ENCODE data around the gene KLHDC7A. TPM values are rescaled to one million over a fixed set of nuclear protein-coding genes. Genes with fewer than 3 reads are reported as not detected.

KLHDC7A gene
- total and polyA plus RNA-seq, 4 donors: 1.0 to 4.9 (median 1.6) TPM

DNA sequence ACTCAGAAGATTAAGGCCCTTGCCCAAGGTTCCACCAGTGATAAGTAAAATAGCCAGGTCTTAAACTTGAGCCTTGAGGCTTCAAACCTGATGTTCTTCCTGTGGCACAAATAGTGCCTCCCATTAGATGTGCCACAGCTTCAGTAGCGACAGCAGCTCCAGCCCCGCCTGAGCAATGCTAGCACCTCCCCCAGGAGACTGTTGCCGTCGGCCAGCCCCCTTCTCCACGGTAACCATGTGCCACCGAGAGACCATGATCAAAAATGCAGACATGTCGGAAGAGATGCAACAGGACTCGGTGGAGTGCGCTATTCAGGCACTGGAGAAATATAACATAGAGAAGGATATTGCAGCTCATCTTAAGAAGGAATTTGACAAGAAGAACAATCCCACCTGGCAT lies 32.2 kb downstream of the KLHDC7A start:
- 66 to 68% methylated on average over 9 of the region's 9 CpGs for WGBS, 2 donors
- no peak for ATAC-seq (ENCODE audit: insufficient read depth, low FRiP score)
- TF ChIP-seq, protein P1, sequence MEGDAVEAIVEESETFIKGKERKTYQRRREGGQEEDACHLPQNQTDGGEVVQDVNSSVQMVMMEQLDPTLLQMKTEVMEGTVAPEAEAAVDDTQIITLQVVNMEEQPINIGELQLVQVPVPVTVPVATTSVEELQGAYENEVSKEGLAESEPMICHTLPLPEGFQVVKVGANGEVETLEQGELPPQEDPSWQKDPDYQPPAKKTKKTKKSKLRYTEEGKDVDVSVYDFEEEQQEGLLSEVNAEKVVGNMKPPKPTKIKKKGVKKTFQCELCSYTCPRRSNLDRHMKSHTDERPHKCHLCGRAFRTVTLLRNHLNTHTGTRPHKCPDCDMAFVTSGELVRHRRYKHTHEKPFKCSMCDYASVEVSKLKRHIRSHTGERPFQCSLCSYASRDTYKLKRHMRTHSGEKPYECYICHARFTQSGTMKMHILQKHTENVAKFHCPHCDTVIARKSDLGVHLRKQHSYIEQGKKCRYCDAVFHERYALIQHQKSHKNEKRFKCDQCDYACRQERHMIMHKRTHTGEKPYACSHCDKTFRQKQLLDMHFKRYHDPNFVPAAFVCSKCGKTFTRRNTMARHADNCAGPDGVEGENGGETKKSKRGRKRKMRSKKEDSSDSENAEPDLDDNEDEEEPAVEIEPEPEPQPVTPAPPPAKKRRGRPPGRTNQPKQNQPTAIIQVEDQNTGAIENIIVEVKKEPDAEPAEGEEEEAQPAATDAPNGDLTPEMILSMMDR (IDR thresholded peaks at IDR 0.05; ENCODE audit: control extremely low read depth, extremely low read depth): no peak
- Histone ChIP-seq H3K36me3 (ENCODE audit: control insufficient read depth in 4 of 4, insufficient read depth in 4 of 4, low read length in 4 of 4) (no peaks in the 10 kb centered on the region), H3K27ac (ENCODE audit: low read depth in 1 of 2, low read length in 1 of 2) (no peak overlapping the region), H3K4me3 (no peak overlapping the region), H3K9me3 (ENCODE audit: control insufficient read depth in 4 of 4, insufficient read depth in 3 of 4, low read length in 3 of 4) (peaks cover 0 to 10% (median under 1%) of the 10 kb centered on the region in 4 donors), H3K9ac (ENCODE audit: insufficient read depth in 1 of 2, low read length in 2 of 2) (no peak overlapping the region), H3K4me1 (ENCODE audit: control insufficient read depth in 5 of 5, insufficient read depth in 5 of 5, low read length in 5 of 5) (no peaks in the 10 kb centered on the region), H3K27me3 (ENCODE audit: control insufficient read depth in 3 of 3, insufficient read depth in 3 of 3, low read length in 2 of 3) (no peaks in the 10 kb centered on the region)
- DNase-seq: no peak

DNA sequence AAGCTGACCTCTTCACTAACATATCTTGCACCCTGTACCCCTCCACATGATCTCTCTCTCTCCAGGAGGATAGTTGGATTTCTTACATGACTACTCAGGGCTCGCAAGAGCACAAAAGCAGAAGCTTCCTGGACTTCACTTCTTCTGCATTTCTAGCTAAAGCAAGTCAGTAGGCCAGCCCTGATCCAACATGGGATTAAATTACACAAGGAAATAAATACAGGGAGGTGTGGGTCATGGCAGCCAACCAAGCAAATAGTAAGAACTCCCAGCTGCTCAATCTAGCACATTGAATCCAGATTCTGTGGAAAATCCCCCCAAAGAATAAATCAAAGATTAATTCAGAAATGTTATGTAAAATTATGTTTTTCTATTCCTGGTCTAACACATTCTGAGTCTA lies 33.3 kb downstream of the KLHDC7A start:
- Histone ChIP-seq H3K9me3 (ENCODE audit: control insufficient read depth in 4 of 4, insufficient read depth in 3 of 4, low read length in 3 of 4) (peaks cover 0 to 10% (median 0%) of the 10 kb centered on the region in 4 donors), H3K27ac (ENCODE audit: low read depth in 1 of 2, low read length in 1 of 2) (no peak overlapping the region), H3K27me3 (ENCODE audit: control insufficient read depth in 3 of 3, insufficient read depth in 3 of 3, low read length in 2 of 3) (no peaks in the 10 kb centered on the region), H3K36me3 (ENCODE audit: control insufficient read depth in 4 of 4, insufficient read depth in 4 of 4, low read length in 4 of 4) (no peaks in the 10 kb centered on the region), H3K9ac (ENCODE audit: insufficient read depth in 1 of 2, low read length in 2 of 2) (no peak overlapping the region), H3K4me3 (no peak overlapping the region), H3K4me1 (ENCODE audit: control insufficient read depth in 5 of 5, insufficient read depth in 5 of 5, low read length in 5 of 5) (no peaks in the 10 kb centered on the region)
- 74 to 91% methylated on average over 1 of the region's 1 CpG for WGBS, 2 donors
- DNase-seq (peak; percentile 23 to 44 (median 40)), ATAC-seq (ENCODE audit: insufficient read depth, low FRiP score) (no peak)
- TF ChIP-seq, protein P1 (IDR thresholded peaks at IDR 0.05; ENCODE audit: control extremely low read depth, extremely low read depth): no peak

DNA sequence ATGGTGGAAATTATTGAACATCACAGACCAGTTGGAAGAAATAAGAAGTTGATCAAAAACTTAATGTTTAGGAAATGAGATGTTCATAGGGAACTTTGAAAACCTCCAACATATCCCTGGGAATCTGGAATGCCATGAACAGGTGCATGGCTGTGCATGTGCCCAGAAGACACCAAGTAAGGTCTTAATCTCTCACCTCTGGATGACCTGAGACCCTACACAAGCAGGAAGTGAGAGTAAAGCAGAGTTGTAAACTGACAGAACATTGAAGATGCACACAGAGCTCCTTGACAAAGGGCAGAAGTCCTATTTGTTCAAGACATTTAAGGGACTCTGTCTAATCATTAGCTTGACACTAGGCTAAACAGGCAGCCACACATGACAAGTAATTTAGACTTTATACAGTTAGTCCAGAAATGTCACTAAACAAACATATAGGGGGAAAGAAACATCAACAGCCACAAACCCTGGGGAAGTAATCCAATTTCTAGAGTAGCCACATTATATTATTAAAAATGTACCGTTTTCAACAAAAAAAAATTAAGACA lies 34.5 kb downstream of the KLHDC7A start:
- no peaks in the 10 kb centered on the region for H3K36me3 ChIP-seq (ENCODE audit: control insufficient read depth in 4 of 4, insufficient read depth in 4 of 4, low read length in 4 of 4)
- H3K27ac ChIP-seq (ENCODE audit: low read depth in 1 of 2, low read length in 1 of 2): no peak overlapping the region
- peaks cover 0 to 10% (median 0%) of the 10 kb centered on the region in 4 donors for H3K9me3 ChIP-seq (ENCODE audit: control insufficient read depth in 4 of 4, insufficient read depth in 3 of 4, low read length in 3 of 4)
- no peak overlapping the region for H3K9ac ChIP-seq (ENCODE audit: insufficient read depth in 1 of 2, low read length in 2 of 2)
- DNase-seq: no peak
- H3K4me3 ChIP-seq: no peak overlapping the region
- no peaks in the 10 kb centered on the region for H3K27me3 ChIP-seq (ENCODE audit: control insufficient read depth in 3 of 3, insufficient read depth in 3 of 3, low read length in 2 of 3)
- H3K4me1 ChIP-seq (ENCODE audit: control insufficient read depth in 5 of 5, insufficient read depth in 5 of 5, low read length in 5 of 5): no peaks in the 10 kb centered on the region
- TF ChIP-seq, protein P1 (IDR thresholded peaks at IDR 0.05; ENCODE audit: control extremely low read depth, extremely low read depth): no peak
- 83% methylated on average over 1 of the region's 1 CpG for WGBS, 2 donors
- no peak for ATAC-seq (ENCODE audit: insufficient read depth, low FRiP score)

DNA sequence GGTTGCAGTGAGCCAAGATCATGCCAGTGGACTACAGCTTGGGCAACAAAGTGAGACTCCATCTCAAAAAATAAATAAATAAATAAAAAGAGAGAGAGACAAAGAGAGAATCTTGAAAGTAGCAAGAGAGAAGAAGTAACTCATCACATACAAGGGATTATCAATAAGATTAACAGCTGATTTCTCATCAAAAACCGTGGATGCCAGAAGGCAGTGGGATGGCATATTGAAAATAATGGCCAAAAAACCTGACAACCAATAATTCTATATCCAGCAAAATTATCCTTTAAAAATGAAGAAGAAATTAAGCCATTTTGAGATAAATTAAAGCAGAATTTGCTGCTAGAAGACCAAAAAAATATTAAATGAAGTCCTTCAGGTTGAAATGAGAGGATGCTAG lies 35.7 kb downstream of the KLHDC7A start:
- ATAC-seq (ENCODE audit: insufficient read depth, low FRiP score) (no peak), DNase-seq (no peak)
- Histone ChIP-seq H3K4me3 (no peak overlapping the region), H3K4me1 (ENCODE audit: control insufficient read depth in 5 of 5, insufficient read depth in 5 of 5, low read length in 5 of 5) (no peaks in the 10 kb centered on the region), H3K9ac (ENCODE audit: insufficient read depth in 1 of 2, low read length in 2 of 2) (no peak overlapping the region), H3K36me3 (ENCODE audit: control insufficient read depth in 4 of 4, insufficient read depth in 4 of 4, low read length in 4 of 4) (no peaks in the 10 kb centered on the region), H3K27ac (ENCODE audit: low read depth in 1 of 2, low read length in 1 of 2) (no peak overlapping the region), H3K27me3 (ENCODE audit: control insufficient read depth in 3 of 3, insufficient read depth in 3 of 3, low read length in 2 of 3) (no peaks in the 10 kb centered on the region), H3K9me3 (ENCODE audit: control insufficient read depth in 4 of 4, insufficient read depth in 3 of 4, low read length in 3 of 4) (peaks cover 0 to 10% (median 0%) of the 10 kb centered on the region in 4 donors)
- TF ChIP-seq, protein P1 (IDR thresholded peaks at IDR 0.05; ENCODE audit: control extremely low read depth, extremely low read depth): no peak
- WGBS, 2 donors: 76 to 81% methylated on average over 1 of the region's 1 CpG

All from lung (tissue), 12 donors.